HG02610 (cell line): ENCODE data around the gene C19orf67.
"Not testable (repeated sequence)": the region's sequence is repeated elsewhere in the genome, so short reads cannot be mapped to it uniquely, and the experiment has no call there.

ENCODE experiments used
- ATAC-seq: cut with Tn5 transposase; IDR thresholded peaks from one replicate; pipeline ENCODE4 v1.9.1; 2021; ENCODE audit warnings: mild to moderate bottlenecking, moderate library complexity; ENCODE audit not compliant: unreplicated experiment

C19orf67 gene

DNA sequence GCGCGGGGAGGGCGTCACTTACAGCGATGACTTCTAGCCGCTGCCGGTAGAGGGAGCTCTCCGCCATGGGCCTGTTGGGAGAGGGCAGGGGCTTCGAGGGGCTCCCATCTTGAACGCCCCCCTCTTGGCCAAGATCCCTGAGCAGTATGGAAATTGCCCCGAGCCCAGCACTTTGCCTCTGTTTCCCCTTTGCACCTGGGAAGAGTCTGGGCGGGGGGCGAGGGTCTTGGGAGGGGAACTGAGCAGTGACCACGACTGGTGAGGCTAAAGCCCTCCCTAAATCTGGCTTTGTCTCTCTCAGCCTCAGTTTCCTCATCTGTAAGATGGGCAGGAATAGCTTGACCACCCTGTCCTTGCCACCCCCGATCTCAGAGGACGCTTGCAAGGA is 26.5 kb downstream of the C19orf67 start:
- ATAC-seq: no peak

- no peak for ATAC-seq
Observed at GRCh38 chr19:14058182-14059092, 27.1 kb downstream of the C19orf67 start.

GRCh38 chr19:14056741-14057356 is 28.7 kb downstream of the C19orf67 start:
- no peak for ATAC-seq

- ATAC-seq: no peak
Observed at GRCh38 chr19:14056069-14056666, 29.4 kb downstream of the C19orf67 start.

- no peak for ATAC-seq
Observed at GRCh38 chr19:14055396-14055795, 30.2 kb downstream of the C19orf67 start.

GRCh38 chr19:14054721-14055120 is 30.9 kb downstream of the C19orf67 start:
- ATAC-seq: no peak

DNA sequence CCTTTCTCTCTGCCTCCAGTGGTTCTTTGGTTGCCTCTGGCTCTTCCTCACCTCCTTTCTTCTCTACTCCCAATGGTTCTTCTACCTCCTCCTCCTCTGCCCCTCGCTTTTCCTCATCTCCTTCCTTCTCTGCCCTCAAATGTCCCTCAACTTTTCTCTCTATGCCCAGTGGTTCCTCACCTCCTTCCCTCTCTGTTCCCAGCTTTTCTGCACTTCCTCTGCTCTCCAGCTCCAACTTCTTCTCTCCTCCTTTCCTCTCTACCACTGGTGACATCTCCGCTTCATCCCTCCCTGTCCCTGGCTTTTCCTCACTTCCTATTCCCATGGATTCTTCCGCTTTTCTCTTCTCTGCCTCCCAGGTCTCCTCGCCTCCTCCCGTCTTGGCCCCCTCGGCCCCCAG is 31.5 kb downstream of the C19orf67 start:
- no peak for ATAC-seq

DNA sequence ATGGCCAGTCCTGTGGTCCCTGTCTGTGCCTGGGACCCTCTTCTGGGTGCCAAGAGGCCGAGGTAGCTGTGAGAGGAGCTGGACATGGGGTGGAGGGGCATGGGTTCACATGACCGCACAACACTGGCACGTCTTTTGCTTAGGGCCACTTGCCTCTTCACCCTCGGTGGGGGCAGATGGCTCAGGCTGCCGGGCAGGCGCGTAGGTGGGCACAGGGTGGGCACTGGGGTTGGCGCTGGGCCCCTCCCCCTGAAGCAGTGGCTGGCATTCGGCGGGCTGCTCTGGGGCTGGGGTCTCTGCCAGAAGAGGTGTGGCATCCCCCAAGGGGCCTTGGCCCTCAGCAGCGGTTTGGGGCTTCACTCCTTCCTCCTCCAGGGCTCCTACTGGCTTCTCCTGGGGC is 32.1 kb downstream of the C19orf67 start:
- ATAC-seq: no peak

DNA sequence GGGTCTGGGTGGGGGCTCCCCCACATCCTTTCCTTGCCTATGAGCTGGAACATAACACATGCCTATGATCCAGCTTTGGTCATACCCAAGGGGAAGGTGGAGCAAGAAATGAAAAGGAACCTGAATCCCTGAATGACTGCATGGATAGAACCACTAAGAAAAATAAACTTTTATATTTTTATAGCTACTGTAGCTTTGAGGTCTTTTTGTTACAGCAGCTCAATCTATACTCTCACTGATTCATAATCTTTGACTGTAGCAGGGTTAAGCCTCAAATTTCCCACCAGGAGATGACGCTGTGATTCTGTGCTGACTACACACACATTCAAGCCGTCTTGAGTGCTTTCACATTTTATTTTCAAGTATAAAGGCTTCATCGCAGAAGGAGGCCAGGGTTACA is 32.6 kb downstream of the C19orf67 start:
- no peak for ATAC-seq

DNA sequence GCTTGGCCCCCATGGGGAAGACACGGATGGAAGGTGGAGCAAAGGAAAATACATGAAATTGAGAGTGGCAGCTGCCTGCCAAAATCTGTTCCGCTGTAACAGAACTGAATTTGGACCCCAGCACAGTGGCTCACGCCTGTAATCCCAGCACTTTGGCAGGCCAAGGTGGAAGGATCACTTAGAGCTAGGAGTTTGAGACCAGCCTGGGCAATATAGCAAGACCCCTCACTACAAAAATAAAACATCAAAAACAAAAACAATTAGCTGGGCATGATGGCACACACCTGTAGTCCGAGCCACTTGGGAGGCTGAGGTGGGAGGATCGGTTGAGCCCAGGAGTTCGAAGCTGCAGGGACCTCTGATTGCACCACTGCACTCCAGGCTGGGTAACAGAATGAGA is 33.1 kb downstream of the C19orf67 start:
- ATAC-seq: no peak

- ATAC-seq: no peak
Observed at GRCh38 chr19:14051980-14052379, 33.6 kb downstream of the C19orf67 start.

- ATAC-seq: not testable (repeated sequence)
Observed at GRCh38 chr19:14050961-14051360, 34.6 kb downstream of the C19orf67 start.

DNA sequence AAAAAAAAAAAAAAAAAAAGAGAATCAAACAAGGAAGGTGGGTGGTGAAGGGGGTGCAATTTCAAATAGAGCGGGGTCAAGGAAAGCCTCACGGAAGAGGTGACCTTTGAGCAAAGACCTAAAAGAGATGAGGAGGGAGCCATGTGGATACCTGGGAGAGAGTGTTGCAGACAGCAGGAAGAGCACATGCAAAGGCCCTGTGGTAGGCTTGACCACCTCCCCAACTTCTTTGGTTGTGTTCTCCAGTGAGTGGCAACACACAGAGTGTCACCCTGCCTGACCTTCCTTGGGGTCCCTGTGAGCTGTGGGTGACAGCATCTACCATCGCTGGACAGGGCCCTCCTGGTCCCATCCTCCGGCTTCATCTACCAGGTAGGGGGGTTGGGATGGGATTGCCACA is 35.1 kb downstream of the C19orf67 start:
- no peak for ATAC-seq

- ATAC-seq: no peak
Observed at GRCh38 chr19:14048443-14049153, 37.0 kb downstream of the C19orf67 start.

DNA sequence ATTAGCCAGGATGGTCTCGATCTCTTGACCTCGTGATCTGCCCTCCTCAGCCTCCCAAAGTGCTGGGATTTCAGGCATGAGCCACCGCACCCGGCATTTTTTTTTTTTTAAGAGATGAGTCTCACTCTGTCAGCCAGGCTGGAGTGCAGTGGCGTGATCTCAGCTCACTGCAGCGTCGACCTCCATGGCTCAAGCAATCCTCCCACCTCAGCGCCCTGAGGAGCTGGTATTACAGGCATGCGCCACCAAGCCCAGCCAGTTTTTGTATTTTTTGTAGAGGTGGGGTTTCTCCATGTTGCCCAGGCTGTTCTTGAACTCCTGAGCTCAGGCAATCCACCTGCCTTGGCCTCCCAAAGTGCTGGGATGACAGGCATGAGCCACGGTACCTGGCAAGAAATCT is 37.7 kb downstream of the C19orf67 start:
- not testable (repeated sequence) for ATAC-seq

- ATAC-seq: not testable (repeated sequence)
Observed at GRCh38 chr19:14042659-14043608, 42.6 kb downstream of the C19orf67 start.

DNA sequence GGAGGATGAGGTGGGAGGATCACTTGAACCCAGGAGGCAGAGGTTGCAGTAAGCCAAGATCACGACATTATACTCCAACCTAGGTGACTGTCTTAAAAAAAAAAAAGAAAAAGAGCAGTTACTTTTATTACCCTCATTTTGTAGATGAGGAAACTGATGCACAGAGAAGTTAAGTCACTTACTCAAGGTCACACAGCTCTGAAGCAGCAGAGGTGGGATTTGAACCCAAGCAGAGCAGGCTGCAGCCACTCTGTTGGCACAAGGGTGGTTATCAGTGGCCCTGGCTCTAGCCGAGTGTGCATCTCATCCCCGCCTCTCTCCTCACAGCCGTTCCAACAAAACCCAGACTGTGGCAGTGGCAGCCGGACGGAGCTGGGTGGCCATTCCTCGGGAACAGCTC is 46.4 kb downstream of the C19orf67 start:
- ATAC-seq: no peak

DNA sequence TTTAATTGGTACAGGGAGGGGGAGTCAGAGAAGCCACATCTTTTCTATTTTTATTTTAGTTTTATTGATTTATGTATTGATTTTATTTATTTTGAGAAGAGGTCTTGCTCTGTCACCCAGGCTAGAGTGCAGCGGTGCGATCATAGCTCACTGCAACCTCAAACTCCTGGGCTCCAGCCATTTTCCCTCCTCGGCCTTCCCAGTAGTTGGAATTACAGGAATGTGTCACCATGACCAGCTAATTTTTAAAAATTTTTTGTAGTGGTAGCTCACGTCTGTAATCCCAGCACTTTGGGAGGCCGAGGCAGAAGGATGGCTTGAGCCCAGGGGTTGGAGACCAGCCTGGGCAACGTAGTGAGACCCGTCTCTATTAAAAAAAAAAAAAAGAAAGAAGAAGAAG is 49.9 kb downstream of the C19orf67 start:
- no peak for ATAC-seq

DNA sequence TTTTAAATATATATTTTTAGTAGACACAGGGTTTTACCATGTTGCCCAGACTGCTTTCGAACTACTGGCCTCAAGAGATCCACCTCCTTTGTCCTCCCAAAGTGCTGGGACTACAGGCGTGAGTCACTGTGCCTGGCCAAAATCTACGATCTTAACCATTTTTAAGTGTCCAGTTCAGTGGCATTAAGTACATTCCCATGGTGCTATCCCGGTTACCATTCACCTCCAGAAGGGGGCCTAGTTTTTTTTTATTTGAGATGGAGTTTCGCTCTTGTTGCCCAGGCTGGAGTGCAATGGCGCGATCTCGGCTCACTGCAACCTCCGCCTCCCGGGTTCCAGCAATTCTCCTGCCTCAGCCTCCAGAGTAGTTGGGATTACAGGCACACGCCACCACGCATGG is 50.4 kb downstream of the C19orf67 start:
- ATAC-seq: not testable (repeated sequence)

DNA sequence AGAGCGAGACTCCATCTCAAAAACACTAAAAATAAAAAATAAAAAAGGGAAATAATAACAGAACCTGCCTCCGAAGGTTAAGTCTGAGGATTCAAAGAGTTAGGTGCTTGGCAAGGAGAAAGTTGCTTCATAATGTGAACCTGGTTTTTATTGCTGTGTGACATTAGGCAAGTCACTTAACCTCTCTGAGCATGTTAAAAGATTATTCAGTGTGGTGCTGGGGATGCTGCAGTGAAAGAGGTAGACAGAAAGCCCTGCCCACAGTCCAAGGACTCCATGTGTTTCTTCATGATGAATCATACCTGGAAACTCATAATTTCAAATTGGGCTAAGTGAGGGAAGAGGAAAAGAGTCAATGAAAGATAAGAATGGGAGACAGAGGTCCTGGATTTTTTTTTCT is 51.6 kb downstream of the C19orf67 start:
- ATAC-seq: no peak
